A549 (cell line): ENCODE data around the gene SPEN.

ENCODE experiments used
- EP300 ChIP-seq, 2 experiments: fragments of >200 bp; sonication (Bioruptor Twin); formaldehyde crosslinking; IDR thresholded peaks; 2 replicates in 1 of 2; 3 replicates in 1 of 2; pipeline ENCODE4 v1.6.1; 2016 to 2017
- JUN ChIP-seq, 2 experiments: fragments of >200 bp; sonication (Bioruptor Twin); formaldehyde crosslinking; IDR thresholded peaks; 2 replicates in 1 of 2; 3 replicates in 1 of 2; pipeline ENCODE4 v1.6.1; 2016 to 2017
- POLR2A ChIP-seq: IDR thresholded peaks from 2 replicates; pipeline ENCODE4 v1.6.1; 2012; ENCODE audit warnings: mild to moderate bottlenecking, low read length
- SMC3 ChIP-seq: fragments of >200 bp; sonication (Bioruptor Twin); formaldehyde crosslinking; IDR thresholded peaks from 3 replicates; pipeline ENCODE4 v1.6.1; 2018; ENCODE audit warnings: inconsistent platforms
- TP53 ChIP-seq: fragments of 250-450 bp; sonication (Bioruptor Pico); IDR thresholded peaks from 2 replicates; pipeline ENCODE4 v1.5.0; 2021; ENCODE audit warnings: mild to moderate bottlenecking, moderate library complexity

- TF ChIP-seq TP53 (no peak), POLR2A (no peak), EP300 (IDR thresholded peaks at IDR 0.05) (no peak), SMC3 (no peak), JUN (IDR thresholded peaks at IDR 0.05) (no peak)
Measured at GRCh38 chr1:15911141-15911540, 63.6 kb downstream of the SPEN start.
